GM18951 (cell line): Measurements from ENCODE around the gene ASAP2.

Source experiments
- POLR2A ChIP-seq: IDR thresholded peaks from 4 replicates; pipeline ENCODE4 v1.6.1; 2011; ENCODE audit warnings: mild to moderate bottlenecking; ENCODE audit not compliant: insufficient read length, insufficient read depth; ENCODE audit errors: extremely low read depth
- in situ Hi-C: fragments of 300-500 bp; cut with MboI; formaldehyde crosslinking; loops from one replicate; pipeline ENCODE4 v1.12.0; 2022; ENCODE audit warnings: low sequenced_read_pairs, mixed read lengths, inconsistent platforms; ENCODE audit not compliant: unreplicated experiment

The ASAP2 gene

GRCh38 chr2:9205963-9206948 lies at the start of gene ASAP2:
ASAP2 (plus strand) TSS chr2:9206812; CDS start chr2:9207105, 293 bp downstream.
- no peak for TF ChIP-seq POLR2A
- in situ Hi-C loops, result no loop called here

- TF ChIP-seq POLR2A, result no peak
- in situ Hi-C loops, result no loop called here
Observed at GRCh38 chr2:9158786-9159779, 47.5 kb upstream of the ASAP2 start.

GRCh38 chr2:9160732-9161131 lies 45.9 kb upstream of the ASAP2 start:
- in situ Hi-C loops, result no loop called here
- no peak for TF ChIP-seq POLR2A

GRCh38 chr2:9162841-9163240 lies 43.8 kb upstream of the ASAP2 start:
- no peak for TF ChIP-seq POLR2A
- in situ Hi-C loops, result no loop called here

- in situ Hi-C loops, result no loop called here
- no peak for TF ChIP-seq POLR2A
Observed at GRCh38 chr2:9163306-9164111, 43.1 kb upstream of the ASAP2 start.

- in situ Hi-C loops, result no loop called here
- no peak for TF ChIP-seq POLR2A
Observed at GRCh38 chr2:9164112-9164608, 42.5 kb upstream of the ASAP2 start.

- in situ Hi-C loops, result no loop called here
- TF ChIP-seq POLR2A, result no peak
Observed at GRCh38 chr2:9165625-9166024, 41.0 kb upstream of the ASAP2 start.

GRCh38 chr2:9166579-9167377 lies 39.8 kb upstream of the ASAP2 start:
- no peak for TF ChIP-seq POLR2A
- in situ Hi-C loops, result no loop called here

- no peak for TF ChIP-seq POLR2A
- in situ Hi-C loops, result no loop called here
Observed at GRCh38 chr2:9167718-9168657, 38.6 kb upstream of the ASAP2 start.

GRCh38 chr2:9168821-9169221 lies 37.8 kb upstream of the ASAP2 start:
- no peak for TF ChIP-seq POLR2A
- in situ Hi-C loops, result no loop called here
